ENCODE results near the gene NUDT14. TPM values are rescaled to one million over a fixed set of nuclear protein-coding genes. Genes with fewer than 3 reads are reported as not detected.

The NUDT14 gene
- total RNA-seq, 6 experiments from 2014 or later = 9.0 to 27.4 (median 11.4) TPM

DNA sequence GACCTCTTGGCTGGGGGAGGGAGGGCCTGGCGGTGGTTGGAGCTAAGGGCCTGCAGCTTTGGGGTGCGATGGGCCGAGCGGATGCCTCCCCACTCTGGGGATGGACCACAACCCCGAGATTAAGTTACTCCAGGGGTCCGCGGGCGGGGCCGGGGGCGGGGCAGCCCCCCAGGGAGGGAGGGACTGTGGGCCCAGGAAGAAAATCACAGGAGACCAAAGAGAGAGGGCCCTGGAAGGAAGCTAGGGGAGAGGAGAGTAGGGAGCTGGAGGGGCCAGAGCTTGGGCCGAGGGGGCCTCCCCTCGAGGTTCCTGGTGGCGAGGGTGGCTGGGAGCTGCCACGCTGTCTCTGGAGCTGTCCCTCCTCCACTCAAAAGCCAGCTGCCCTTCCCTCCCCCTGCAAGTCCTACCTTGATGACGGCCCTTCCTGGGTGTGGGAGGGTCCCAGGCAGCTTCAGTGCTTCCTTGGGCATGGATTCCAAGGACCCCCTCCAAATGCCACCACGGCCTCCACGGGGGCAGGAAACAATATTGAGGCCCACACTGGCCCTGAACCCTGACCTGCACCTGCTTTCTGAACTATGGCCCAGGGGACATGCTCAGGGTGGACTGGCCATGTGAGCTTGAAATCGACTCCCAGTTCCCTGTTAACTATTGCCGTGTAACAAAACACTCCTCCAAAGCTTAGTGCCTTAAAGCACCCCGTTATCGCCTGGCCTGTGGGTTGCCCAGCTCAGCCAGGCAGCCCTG, 610 bp upstream of the NUDT14 start:
- WGBS (ENCODE audit: insufficient coverage, low coverage, low lambda C conversion rate, missing lambda C conversion rate) = 15% methylated on average over 7 of the region's 21 CpGs
- peak overlapping the region in 1 of 3 donors; percentile 66 for H3K4me3 ChIP-seq

DNA sequence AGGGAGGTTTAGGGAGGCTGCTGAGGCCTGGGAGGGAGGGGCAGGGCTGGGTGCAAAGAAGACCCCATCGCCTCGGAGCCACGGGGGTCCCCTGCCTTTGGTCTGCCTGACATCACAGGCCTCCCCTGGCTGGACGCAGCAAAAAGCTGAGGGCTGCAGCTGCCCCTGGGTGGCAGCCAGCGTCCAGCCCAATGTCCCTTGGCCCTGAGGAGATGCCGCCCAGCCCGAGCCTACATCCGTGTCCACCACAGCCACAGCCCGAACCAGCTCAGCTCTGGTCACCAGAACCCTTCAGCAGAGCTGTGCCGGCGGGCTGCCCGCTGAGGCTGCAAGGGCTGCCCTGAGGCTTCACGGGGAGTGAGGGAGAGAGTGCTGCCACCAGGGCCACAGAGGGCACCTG, 1.9 kb downstream of the NUDT14 start:
- H3K4me3 ChIP-seq = no peak overlapping the region
- H3K27me3 ChIP-seq = no peaks in the 10 kb centered on the region
- DNase-seq (no peak), ATAC-seq (no peak)
- no peak for TF ChIP-seq POLR2A (IDR thresholded peaks at IDR 0.05)
- TF ChIP-seq, protein P1, sequence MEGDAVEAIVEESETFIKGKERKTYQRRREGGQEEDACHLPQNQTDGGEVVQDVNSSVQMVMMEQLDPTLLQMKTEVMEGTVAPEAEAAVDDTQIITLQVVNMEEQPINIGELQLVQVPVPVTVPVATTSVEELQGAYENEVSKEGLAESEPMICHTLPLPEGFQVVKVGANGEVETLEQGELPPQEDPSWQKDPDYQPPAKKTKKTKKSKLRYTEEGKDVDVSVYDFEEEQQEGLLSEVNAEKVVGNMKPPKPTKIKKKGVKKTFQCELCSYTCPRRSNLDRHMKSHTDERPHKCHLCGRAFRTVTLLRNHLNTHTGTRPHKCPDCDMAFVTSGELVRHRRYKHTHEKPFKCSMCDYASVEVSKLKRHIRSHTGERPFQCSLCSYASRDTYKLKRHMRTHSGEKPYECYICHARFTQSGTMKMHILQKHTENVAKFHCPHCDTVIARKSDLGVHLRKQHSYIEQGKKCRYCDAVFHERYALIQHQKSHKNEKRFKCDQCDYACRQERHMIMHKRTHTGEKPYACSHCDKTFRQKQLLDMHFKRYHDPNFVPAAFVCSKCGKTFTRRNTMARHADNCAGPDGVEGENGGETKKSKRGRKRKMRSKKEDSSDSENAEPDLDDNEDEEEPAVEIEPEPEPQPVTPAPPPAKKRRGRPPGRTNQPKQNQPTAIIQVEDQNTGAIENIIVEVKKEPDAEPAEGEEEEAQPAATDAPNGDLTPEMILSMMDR (IDR thresholded peaks at IDR 0.05) = no peak
- intact Hi-C loops (cut with DNase I) = no loop called here
- no CpG with 5 or more reads among the region's 13 CpGs for WGBS (ENCODE audit: insufficient coverage, low coverage, low lambda C conversion rate, missing lambda C conversion rate)
- no peaks in the 10 kb centered on the region for H3K4me1 ChIP-seq
- no peak overlapping the region for H3K27ac ChIP-seq
- H3K36me3 ChIP-seq = no peaks in the 10 kb centered on the region
- no peaks in the 10 kb centered on the region for H3K9me3 ChIP-seq

More for the DNA sequence above, 610 bp upstream of the NUDT14 start:
- no peaks in the 10 kb centered on the region for H3K36me3 ChIP-seq
- no peak overlapping the region for H3K27ac ChIP-seq
- no peaks in the 10 kb centered on the region for H3K9me3 ChIP-seq
- intact Hi-C loops (cut with DNase I) = no loop called here
- no peaks in the 10 kb centered on the region for H3K27me3 ChIP-seq
- no peak for ATAC-seq
- TF ChIP-seq, protein P1 (IDR thresholded peaks at IDR 0.05) = no peak
- TF ChIP-seq POLR2A (IDR thresholded peaks at IDR 0.05) = no peak
- H3K4me1 ChIP-seq = no peaks in the 10 kb centered on the region
- no peak for DNase-seq

GRCh38 chr14:105178868-105179140, 2.3 kb downstream of the NUDT14 start:
- H3K4me1 ChIP-seq = no peaks in the 10 kb centered on the region
- ATAC-seq = no peak
- TF ChIP-seq POLR2A (IDR thresholded peaks at IDR 0.05) = no peak
- TF ChIP-seq, protein P1 (IDR thresholded peaks at IDR 0.05) = no peak

DNA sequence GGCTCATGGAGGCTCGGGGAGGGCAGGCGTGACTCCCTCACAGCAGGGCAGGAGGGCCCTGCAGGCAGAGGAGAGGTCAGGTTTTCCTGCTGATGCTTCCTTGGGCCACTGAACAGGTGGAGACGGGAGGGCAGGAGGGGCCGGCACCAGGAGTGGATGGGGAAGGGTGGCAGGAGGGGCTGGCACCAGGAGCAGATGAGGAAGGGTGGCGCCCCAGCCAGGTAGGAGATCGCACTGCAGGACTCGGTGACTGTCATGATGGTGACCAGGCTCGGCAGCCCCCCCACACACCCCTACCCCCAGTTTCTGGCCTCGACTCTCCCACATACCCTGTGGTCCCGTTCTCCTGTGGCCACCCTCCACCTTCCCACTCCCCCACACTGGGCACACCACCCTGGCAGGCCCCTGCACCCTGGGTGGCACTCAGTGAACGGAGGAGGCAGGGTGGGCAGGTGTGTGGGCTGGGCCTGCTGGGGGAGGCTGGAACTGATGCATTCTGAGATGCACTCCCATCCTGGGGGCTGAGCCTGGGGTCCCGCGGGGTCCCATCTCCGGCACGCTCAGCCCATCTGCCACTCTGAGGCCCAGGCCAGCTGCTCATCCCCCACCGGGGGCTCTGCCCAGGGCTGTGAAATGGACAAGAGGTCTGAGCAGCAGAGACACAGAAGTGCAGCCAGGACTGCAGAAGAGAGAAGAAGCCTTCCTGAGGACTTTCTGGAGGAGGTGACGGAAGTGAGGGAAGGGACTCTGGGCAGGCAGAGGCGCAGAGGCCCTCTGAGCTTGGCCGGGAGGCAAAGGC, 2.8 kb downstream of the NUDT14 start:
- H3K36me3 ChIP-seq = no peaks in the 10 kb centered on the region
- H3K9me3 ChIP-seq = no peaks in the 10 kb centered on the region
- TF ChIP-seq, protein P1 (IDR thresholded peaks at IDR 0.05) = no peak
- TF ChIP-seq POLR2A (IDR thresholded peaks at IDR 0.05) = no peak
- no peaks in the 10 kb centered on the region for H3K4me1 ChIP-seq
- no peak overlapping the region for H3K4me3 ChIP-seq
- WGBS (ENCODE audit: insufficient coverage, low coverage, low lambda C conversion rate, missing lambda C conversion rate) = 94% methylated on average over 5 of the region's 19 CpGs
- intact Hi-C loops (cut with DNase I) = no loop called here
- no peak for DNase-seq
- H3K27me3 ChIP-seq = no peaks in the 10 kb centered on the region
- ATAC-seq = no peak
- no peak overlapping the region for H3K27ac ChIP-seq

More at GRCh38 chr14:105178868-105179140, 2.3 kb downstream of the NUDT14 start:
- intact Hi-C loops (cut with DNase I) = no loop called here
- no peak for DNase-seq
- H3K4me3 ChIP-seq = no peak overlapping the region
- no peaks in the 10 kb centered on the region for H3K27me3 ChIP-seq
- H3K36me3 ChIP-seq = no peaks in the 10 kb centered on the region
- 100% methylated on average over 3 of the region's 11 CpGs for WGBS (ENCODE audit: insufficient coverage, low coverage, low lambda C conversion rate, missing lambda C conversion rate)
- H3K27ac ChIP-seq = no peak overlapping the region
- H3K9me3 ChIP-seq = no peaks in the 10 kb centered on the region
